MM.1S (cell line): ENCODE data around the gene LSR.

Experiments used
- EZH2 ChIP-seq: fragments of 300-600 bp; sonication (generic); optimal IDR thresholded peaks from 2 replicates; pipeline ENCODE3; 2017; ENCODE audit warnings: low read depth, mild to moderate bottlenecking, antibody characterized with exemption, low read length, mixed read lengths
- EZH2phosphoT487 ChIP-seq: fragments of 300-600 bp; sonication (generic); IDR thresholded peaks from 2 replicates; pipeline ENCODE4 v1.6.1; 2018; ENCODE audit warnings: antibody characterized with exemption, low read length
- TF ChIP-seq, protein P1 (sequence below): fragments of 300-600 bp; sonication (generic); IDR thresholded peaks from 2 replicates; pipeline ENCODE4 v1.5.1; 2016; ENCODE audit warnings: antibody characterized with exemption, low read length, mixed read lengths

DNA sequence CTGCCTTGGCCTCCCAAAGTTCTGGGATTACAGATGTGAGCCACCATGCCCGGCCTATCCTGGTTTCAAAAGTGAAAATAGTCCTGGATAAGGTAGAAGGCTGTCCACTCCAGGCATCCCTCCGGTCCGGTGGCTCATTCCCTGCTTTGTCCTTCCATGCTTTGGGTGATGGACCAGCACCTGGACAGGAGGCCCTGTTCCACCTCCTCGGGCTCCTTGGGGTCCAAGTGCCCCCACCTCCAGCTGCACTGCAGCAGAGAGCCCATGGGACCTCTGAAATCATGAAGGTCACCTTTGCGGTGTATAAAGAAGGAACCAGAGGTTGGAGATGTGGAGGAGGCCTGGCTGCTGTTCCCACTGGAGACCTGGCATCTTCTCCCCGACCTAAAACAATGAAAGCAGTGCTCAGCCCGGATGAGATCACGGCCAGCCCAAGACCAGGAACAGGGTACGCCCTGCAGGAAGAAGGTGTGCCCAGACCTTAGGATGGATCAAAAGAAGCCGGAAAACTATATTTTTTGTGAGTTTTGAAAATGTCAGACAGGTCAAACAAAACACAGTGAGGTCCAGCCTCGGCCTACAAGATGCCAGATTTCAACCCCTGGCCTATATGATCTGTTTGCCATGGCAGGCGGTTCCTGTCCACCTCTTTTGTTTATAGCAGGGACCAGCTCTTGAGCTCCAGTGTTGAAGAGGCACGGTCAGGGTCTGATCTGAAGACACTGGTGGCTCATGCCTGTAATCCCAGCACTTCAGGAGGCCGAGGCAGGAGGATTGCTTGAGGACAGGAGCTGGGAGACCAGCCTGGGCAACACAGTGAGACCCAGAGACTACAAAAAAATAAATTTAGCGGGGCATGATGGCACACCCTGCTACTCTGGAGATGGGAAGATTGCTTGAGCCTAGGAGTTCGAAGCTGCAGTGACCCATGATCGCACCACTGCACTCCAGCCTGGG is 5.8 kb downstream of the LSR start:
- TF ChIP-seq, protein P1, sequence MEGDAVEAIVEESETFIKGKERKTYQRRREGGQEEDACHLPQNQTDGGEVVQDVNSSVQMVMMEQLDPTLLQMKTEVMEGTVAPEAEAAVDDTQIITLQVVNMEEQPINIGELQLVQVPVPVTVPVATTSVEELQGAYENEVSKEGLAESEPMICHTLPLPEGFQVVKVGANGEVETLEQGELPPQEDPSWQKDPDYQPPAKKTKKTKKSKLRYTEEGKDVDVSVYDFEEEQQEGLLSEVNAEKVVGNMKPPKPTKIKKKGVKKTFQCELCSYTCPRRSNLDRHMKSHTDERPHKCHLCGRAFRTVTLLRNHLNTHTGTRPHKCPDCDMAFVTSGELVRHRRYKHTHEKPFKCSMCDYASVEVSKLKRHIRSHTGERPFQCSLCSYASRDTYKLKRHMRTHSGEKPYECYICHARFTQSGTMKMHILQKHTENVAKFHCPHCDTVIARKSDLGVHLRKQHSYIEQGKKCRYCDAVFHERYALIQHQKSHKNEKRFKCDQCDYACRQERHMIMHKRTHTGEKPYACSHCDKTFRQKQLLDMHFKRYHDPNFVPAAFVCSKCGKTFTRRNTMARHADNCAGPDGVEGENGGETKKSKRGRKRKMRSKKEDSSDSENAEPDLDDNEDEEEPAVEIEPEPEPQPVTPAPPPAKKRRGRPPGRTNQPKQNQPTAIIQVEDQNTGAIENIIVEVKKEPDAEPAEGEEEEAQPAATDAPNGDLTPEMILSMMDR: no peak
- TF ChIP-seq EZH2phosphoT487: no peak
- TF ChIP-seq EZH2: no peak
